H1 (cell line): Measurements from ENCODE around the gene THOC7. TPM values are rescaled to one million over a fixed set of nuclear protein-coding genes. Genes with fewer than 3 reads are reported as not detected.

Experiments used
- CTCF ChIA-PET: fragments of 300-600 bp; sonication (Branson Sonifier 250); formaldehyde crosslinking; loops from one replicate; lab custom pipeline; 2021; ENCODE audit not compliant: partially characterized antibody; lab: Charles Lee
- POLR2A ChIA-PET: fragments of 300-600 bp; sonication (Branson Sonifier 250); formaldehyde crosslinking; loops from one replicate; lab custom pipeline; 2021; ENCODE audit warnings: inconsistent platforms; ENCODE audit not compliant: partially characterized antibody; lab: Charles Lee
- DNase-seq, 2 experiments: peaks; one replicate each; pipeline versions ENCODE4 v3.0.0 to v3.0.0-alpha.2; 2010 to 2022; ENCODE audit warnings: low spot score in 2 of 2, low read depth in 1 of 2, mixed read lengths in 1 of 2
- FAIRE-seq: peaks from 2 replicates; lab custom pipeline; 2011; peaks lifted over from hg19 to GRCh38; lab: Jason Lieb, UNC
- H2AFZ ChIP-seq: 2 replicates; pipeline ENCODE4 v1.8.1; 2012; ENCODE audit warnings: low read length, inconsistent platforms
- H2AK5ac ChIP-seq: 2 replicates; pipeline ENCODE4 v1.6.1; 2013; ENCODE audit warnings: low read depth, low read length
- H2BK120ac ChIP-seq: replicated peaks from 2 replicates; pipeline ENCODE3; 2013; ENCODE audit warnings: low read depth, low read length, inconsistent platforms
- H2BK12ac ChIP-seq: 2 replicates; pipeline ENCODE4 v1.6.1; 2013; ENCODE audit warnings: low read depth, low read length
- H2BK15ac ChIP-seq: 2 replicates; pipeline ENCODE4 v1.6.1; 2013; ENCODE audit warnings: low read length
- H2BK20ac ChIP-seq: 2 replicates; pipeline ENCODE4 v1.6.1; 2013; ENCODE audit warnings: low read length
- H2BK5ac ChIP-seq: 2 replicates; pipeline ENCODE4 v1.6.1; 2013; ENCODE audit warnings: low read depth, low read length
- H3K14ac ChIP-seq: 2 replicates; pipeline ENCODE4 v1.6.1; 2013; ENCODE audit warnings: inconsistent platforms; ENCODE audit not compliant: insufficient read length
- H3K18ac ChIP-seq: 2 replicates; pipeline ENCODE4 v1.6.1; 2013; ENCODE audit warnings: low read length; ENCODE audit errors: extremely low read depth
- H3K23ac ChIP-seq: 2 replicates; pipeline ENCODE4 v1.6.1; 2013; ENCODE audit warnings: inconsistent platforms; ENCODE audit not compliant: insufficient read length
- H3K23me2 ChIP-seq: 2 replicates; pipeline ENCODE4 v1.6.1; 2013; ENCODE audit warnings: low read depth, low read length
- H3K27ac ChIP-seq: 2 replicates; pipeline ENCODE4 v1.6.1; 2011; ENCODE audit warnings: low read depth, low read length, inconsistent platforms
- H3K27me3 ChIP-seq, 4 experiments: replicated peaks in 1 of 4; 1 replicate in 1 of 4; 2 replicates in 3 of 4; pipeline versions ENCODE4 v1.6.1 to v1.8.1; 2011 to 2013; ENCODE audit warnings: low read length in 3 of 4, mild to moderate bottlenecking in 3 of 4, inconsistent platforms in 2 of 4, mixed read lengths in 2 of 4, moderate library complexity in 1 of 4; ENCODE audit not compliant: control insufficient read depth in 3 of 4, insufficient read depth in 3 of 4; ENCODE audit errors: extremely low read depth in 1 of 4
- H3K36me3 ChIP-seq, 4 experiments: 2 replicates each; pipeline versions ENCODE4 v1.6.1 to v1.8.1; 2011 to 2013; ENCODE audit warnings: mild to moderate bottlenecking in 4 of 4, low read length in 3 of 4, moderate library complexity in 2 of 4, control low read depth in 1 of 4, inconsistent platforms in 1 of 4; ENCODE audit not compliant: insufficient read depth in 4 of 4, control insufficient read depth in 2 of 4
- H3K4ac ChIP-seq: replicated peaks from 2 replicates; pipeline ENCODE3; 2013; ENCODE audit warnings: low read length, low read depth, mixed read lengths, inconsistent platforms; ENCODE audit not compliant: insufficient read length
- H3K4me1 ChIP-seq, 4 experiments: replicated peaks in 1 of 4; 1 replicate in 1 of 4; 2 replicates in 3 of 4; pipeline versions ENCODE4 v1.6.1 to v1.8.1; 2011 to 2013; ENCODE audit warnings: low read length in 3 of 4, inconsistent platforms in 2 of 4, mixed read lengths in 1 of 4; ENCODE audit not compliant: insufficient read depth in 4 of 4, control insufficient read depth in 3 of 4
- H3K4me2 ChIP-seq, 2 experiments: 2 replicates each; pipeline versions ENCODE4 v1.6.1 to v1.8.1; 2011 to 2013; ENCODE audit warnings: low read depth in 2 of 2, low read length in 2 of 2, control low read depth in 1 of 2, inconsistent platforms in 1 of 2, mild to moderate bottlenecking in 1 of 2; ENCODE audit not compliant: insufficient read depth in 1 of 2
- H3K4me3 ChIP-seq, 4 experiments: fragments of 200-600, 300-600 bp in 1 of 4; sonication (generic), shearing (Covaris generic), sonication (Bioruptor Twin) in 1 of 4; 2 replicates each; pipeline versions ENCODE4 v1.5.1 to v1.8.1; 2011 to 2016; ENCODE audit warnings: low read length in 4 of 4, low read depth in 3 of 4, control low read depth in 2 of 4, inconsistent platforms in 2 of 4, mild to moderate bottlenecking in 2 of 4, mixed read lengths in 1 of 4, moderate library complexity in 1 of 4; ENCODE audit not compliant: insufficient read depth in 2 of 4; ENCODE audit errors: extremely low read depth in 1 of 4
- H3K56ac ChIP-seq: replicated peaks from 2 replicates; pipeline ENCODE3; 2013; ENCODE audit warnings: low read depth, mild to moderate bottlenecking, mixed read lengths, low read length, inconsistent platforms; ENCODE audit not compliant: insufficient read length
- H3K79me1 ChIP-seq: 2 replicates; pipeline ENCODE4 v1.6.1; 2013; ENCODE audit warnings: low read depth, low read length, control low read depth
- H3K79me2 ChIP-seq, 2 experiments: 2 replicates each; pipeline versions ENCODE4 v1.6.1 to v1.8.1; 2012 to 2013; ENCODE audit warnings: low read length in 2 of 2, mild to moderate bottlenecking in 2 of 2, inconsistent platforms in 1 of 2; ENCODE audit not compliant: insufficient read depth in 2 of 2, control insufficient read depth in 1 of 2
- H3K9ac ChIP-seq, 4 experiments: replicated peaks in 1 of 4; 1 replicate in 1 of 4; 2 replicates in 3 of 4; pipeline versions ENCODE4 v1.6.1 to v1.8.1; 2011 to 2013; ENCODE audit warnings: low read depth in 3 of 4, low read length in 3 of 4, control low read depth in 2 of 4, mild to moderate bottlenecking in 2 of 4, moderate library complexity in 2 of 4, inconsistent platforms in 1 of 4; ENCODE audit errors: extremely low read depth in 1 of 4
- H3K9me3 ChIP-seq, 2 experiments: 2 replicates each; pipeline versions ENCODE4 v1.6.1 to v1.8.1; 2012 to 2013; ENCODE audit warnings: mild to moderate bottlenecking in 2 of 2, moderate library complexity in 2 of 2, control low read depth in 1 of 2, inconsistent platforms in 1 of 2, low read depth in 1 of 2, low read length in 1 of 2, mixed read lengths in 1 of 2; ENCODE audit not compliant: insufficient read depth in 2 of 2
- H4K20me1 ChIP-seq, 2 experiments: replicated peaks in 1 of 2; 2 replicates each; pipeline versions ENCODE3 to v1.8.1; 2011 to 2013; ENCODE audit warnings: inconsistent platforms in 2 of 2, low read length in 2 of 2, mild to moderate bottlenecking in 1 of 2; ENCODE audit not compliant: insufficient read depth in 2 of 2, control insufficient read depth in 1 of 2
- H4K5ac ChIP-seq: 2 replicates; pipeline ENCODE4 v1.6.1; 2013; ENCODE audit warnings: low read length, low read depth, mixed read lengths, inconsistent platforms; ENCODE audit not compliant: insufficient read length
- H4K8ac ChIP-seq: 2 replicates; pipeline ENCODE4 v1.8.0; 2013; ENCODE audit warnings: mild to moderate bottlenecking, moderate library complexity, low read length, inconsistent platforms; ENCODE audit not compliant: insufficient read depth; ENCODE audit errors: extremely low read depth
- H4K91ac ChIP-seq: replicated peaks from 2 replicates; pipeline ENCODE3; 2013; ENCODE audit warnings: low read length, mixed read lengths, inconsistent platforms; ENCODE audit not compliant: insufficient read length
- ASH2L ChIP-seq: fragments of 200-600, 300-600 bp; sonication (generic); IDR thresholded peaks from one replicate; pipeline ENCODE4 v1.7.1; 2017; ENCODE audit warnings: low read length
- BCL11A ChIP-seq, 2 experiments: IDR thresholded peaks; one replicate each; pipeline ENCODE4 v1.6.1; 2011; ENCODE audit warnings: low read depth in 2 of 2, low read length in 2 of 2, mild to moderate bottlenecking in 2 of 2
- GABPA ChIP-seq: IDR thresholded peaks from 2 replicates; pipeline ENCODE4 v1.6.1; 2011; ENCODE audit warnings: mild to moderate bottlenecking, low read length, moderate library complexity, borderline replicate concordance; ENCODE audit not compliant: insufficient read depth
- HDAC6 ChIP-seq: IDR thresholded peaks from one replicate; pipeline ENCODE4 v1.7.1; 2012; ENCODE audit warnings: low read depth, mild to moderate bottlenecking, inconsistent platforms, low read length, moderate library complexity
- MAX ChIP-seq: IDR thresholded peaks from 2 replicates; pipeline ENCODE4 v1.6.1; 2012; ENCODE audit warnings: inconsistent platforms
- POLR2A ChIP-seq, 2 experiments: IDR thresholded peaks; 1 replicate in 1 of 2; 2 replicates in 1 of 2; pipeline ENCODE4 v1.6.1; 2011; ENCODE audit warnings: low read depth in 2 of 2, low read length in 2 of 2, mild to moderate bottlenecking in 2 of 2; ENCODE audit errors: control extremely low read depth in 1 of 2
- SAP30 ChIP-seq: fragments of 300-600 bp; sonication (generic); IDR thresholded peaks from 2 replicates; pipeline ENCODE4 v1.7.1; 2012; ENCODE audit warnings: low read length, moderate library complexity, mild to moderate bottlenecking, inconsistent platforms; ENCODE audit not compliant: insufficient read depth, insufficient replicate concordance
- SIN3A ChIP-seq, 2 experiments: IDR thresholded peaks in 1 of 2; conservative IDR thresholded peaks in 1 of 2; 2 replicates each; pipeline ENCODE4 v1.6.1; 2011 to 2012; ENCODE audit warnings: low read length in 2 of 2, improper control_type of control experiment in 1 of 2, low read depth in 1 of 2, mild to moderate bottlenecking in 1 of 2
- SIRT6 ChIP-seq: IDR thresholded peaks from one replicate; pipeline ENCODE4 v1.7.1; 2012; ENCODE audit warnings: low read length, inconsistent platforms
- SP2 ChIP-seq: IDR thresholded peaks from 2 replicates; pipeline ENCODE4 v1.6.1; 2012; ENCODE audit warnings: mild to moderate bottlenecking, low read length, inconsistent platforms
- TAF7 ChIP-seq: optimal IDR thresholded peaks from 2 replicates; pipeline ENCODE3; 2011; ENCODE audit warnings: low read depth, mild to moderate bottlenecking, inconsistent platforms, low read length, moderate library complexity, borderline replicate concordance
- USF2 ChIP-seq: IDR thresholded peaks from 2 replicates; pipeline ENCODE4 v1.6.1; 2011; ENCODE audit warnings: low read length, improper control_type of control experiment
- YY1 ChIP-seq: IDR thresholded peaks from 2 replicates; pipeline ENCODE4 v1.6.1; 2011; ENCODE audit warnings: low read depth, mild to moderate bottlenecking, low read length
- WGBS, 2 experiments: shearing (Covaris generic) in 1 of 2; methylation state at CpG; one replicate each; pipeline versions ENCODE4 v1.1.6 to v1.1.7; 2013 to 2015; ENCODE audit warnings: low lambda C conversion rate in 2 of 2, mixed read lengths in 2 of 2, inconsistent platforms in 1 of 2, low coverage in 1 of 2, missing lambda C conversion rate in 1 of 2; ENCODE audit not compliant: insufficient replicate concordance in 2 of 2, insufficient coverage in 1 of 2, insufficient read length in 1 of 2; ENCODE audit errors: extremely low coverage in 1 of 2, missing lambda C conversion rate in 1 of 2; 5-methylcytosine and 5-hydroxymethylcytosine counted together
- polyA plus RNA-seq, 7 experiments: library from polyadenylated mRNA; depleted of rRNA in 3 of 7; stranded (reverse) in 5 of 7; unstranded in 2 of 7; fragments of >200 nt in 5 of 7; fragments of 200-250 nt in 2 of 7; gene quantifications; 1 replicate in 5 of 7; 2 replicates in 1 of 7; 4 replicates in 1 of 7; pipeline versions ENCODE4 v1.2.1 to v1.2.3, GENCODE V29; 2011 to 2013; ENCODE audit warnings: missing spikeins in 2 of 7, mixed read lengths in 2 of 7
- total RNA-seq: library from RNA; stranded (reverse); fragmentation: NEBNext Ultra II Directional; extraction: Animal tissue kit (Norgen Biotek cat#: 25700); gene quantifications from 2 replicates; pipeline ENCODE4 v1.2.1, GENCODE V29; 2021

The THOC7 gene
- total and polyA plus RNA-seq, 2 of the 8 experiments (the other 6 are each of a cell fraction or from before 2014, with no cell fraction given): 18.7 to 74.0 TPM

GRCh38 chr3:63817225-63817624 is 46.4 kb downstream of the THOC7 start:
- DNase-seq (no peak), FAIRE-seq (no peak)
- Histone ChIP-seq H2BK120ac (no peak overlapping the region), H3K4ac (no peak overlapping the region), H3K4me3 (no peak overlapping the region), H3K79me1 (no peaks in the 10 kb centered on the region), H3K4me2 (no peak overlapping the region), H2AFZ (no peak overlapping the region), H4K20me1 (no peaks in the 10 kb centered on the region), H4K8ac (no peak overlapping the region), H2BK5ac (no peak overlapping the region), H3K23me2 (no peaks in the 10 kb centered on the region), H2BK12ac (no peak overlapping the region), H3K4me1 (peaks cover 0 to 10% (median 3%) of the 10 kb centered on the region in 4 experiments; a peak in 2 of 7 replicates), H3K14ac (no peak overlapping the region), H4K5ac (no peak overlapping the region), H2BK20ac (no peak overlapping the region), H3K23ac (no peak overlapping the region), H4K91ac (no peak overlapping the region), H3K79me2 (no peaks in the 10 kb centered on the region), H3K9me3 (no peaks in the 10 kb centered on the region), H3K27ac (no peak overlapping the region), H2BK15ac (no peak overlapping the region), H3K36me3 (no peaks in the 10 kb centered on the region), H3K9ac (no peak overlapping the region), H3K27me3 (no peaks in the 10 kb centered on the region), H3K56ac (no peak overlapping the region), H2AK5ac (no peak overlapping the region), H3K18ac (no peak overlapping the region)
- POLR2A ChIA-PET: no interaction called here
- TF ChIP-seq SAP30 (no peak), SIRT6 (no peak), BCL11A (IDR thresholded peaks at IDR 0.05; ENCODE audit: low read depth in 2 of 2, low read length in 2 of 2) (no peak), ASH2L (no peak), GABPA (no peak), HDAC6 (no peak), POLR2A (IDR thresholded peaks at IDR 0.05; ENCODE audit: control extremely low read depth in 1 of 2, low read depth in 2 of 2, low read length in 2 of 2) (no peak), SP2 (no peak), MAX (no peak), USF2 (no peak), TAF7 (no peak), SIN3A (conservative IDR thresholded peaks at IDR 0.05 in 1 of 2, IDR thresholded peaks at IDR 0.05 in 1 of 2; ENCODE audit: low read depth in 1 of 2, low read length in 2 of 2) (no peak), YY1 (no peak)
- WGBS, 2 experiments: 93% methylated on average over 5 of the region's 5 CpGs; no CpG with 5 or more reads in 1 of the 2 experiments
- CTCF ChIA-PET: interaction anchor here (0.6 to 5.0 kb wide), 18 partner anchors 12 to 1194 kb away, joined by 3 to 79 read pairs (median 4); no protein-coding TSS in a partner anchor
